ENCODE results near the gene THAP11. TPM values are rescaled to one million over a fixed set of nuclear protein-coding genes. Genes with fewer than 3 reads are reported as not detected.

THAP11 gene
- total and polyA plus RNA-seq, 7 experiments from 2014 or later, result 29.0 to 204 (median 58.0) TPM

Other genes starting within 250 kb of the THAP11 start
- 100 to 1,000 TPM; 140 to 245 (median 215) TPM for gene CARMIL2, start 197.2 kb upstream of the THAP11 start, total RNA-seq
- gene CARMIL2, start 197.2 kb upstream of the THAP11 start, polyA plus RNA-seq, result 10 to 100 TPM; 12.7 to 28.7 TPM
- 10 to 100 TPM; 29.3 to 44.1 (median 34.4) TPM for gene ACD, start 182.1 kb upstream of the THAP11 start, total RNA-seq
- 10 to 100 TPM; 25.4 to 33.2 TPM for gene ACD, start 182.1 kb upstream of the THAP11 start, polyA plus RNA-seq
- 10 to 100 TPM in 1 of 5 experiments, 1 to 10 TPM in 4; 4.5 to 11.2 (median 4.7) TPM for gene PARD6A, start 181.4 kb upstream of the THAP11 start, total RNA-seq
- 10 to 100 TPM in 1 of 2 donors, 1 to 10 TPM in 1; 9.3 to 15.1 TPM for gene PARD6A, start 181.4 kb upstream of the THAP11 start, polyA plus RNA-seq
- 1 to 10 TPM; 4.9 to 8.3 (median 7.8) TPM for gene ENKD1, start 175.6 kb upstream of the THAP11 start, total RNA-seq
- gene ENKD1, start 175.6 kb upstream of the THAP11 start, polyA plus RNA-seq, result 1 to 10 TPM; 1.1 to 2.5 TPM
- 1 to 10 TPM; 4.3 to 6.4 (median 4.7) TPM for gene C16orf86, start 175.5 kb upstream of the THAP11 start, total RNA-seq
- 1 to 10 TPM; 3.5 to 5.7 TPM for gene C16orf86, start 175.5 kb upstream of the THAP11 start, polyA plus RNA-seq
- gene GFOD2, start 123.0 kb upstream of the THAP11 start, total RNA-seq, result 10 to 100 TPM in 3 of 5 experiments, 1 to 10 TPM in 2; 6.3 to 13.4 (median 11.4) TPM
- gene GFOD2, start 123.0 kb upstream of the THAP11 start, polyA plus RNA-seq, result 10 to 100 TPM in 1 of 2 donors, 1 to 10 TPM in 1; 4.6 to 14.6 TPM
- gene RANBP10, start 35.8 kb upstream of the THAP11 start, total RNA-seq, result 10 to 100 TPM; 22.3 to 26.6 (median 24.7) TPM
- 10 to 100 TPM in 1 of 2 donors, 1 to 10 TPM in 1; 9.3 to 13.5 TPM for gene RANBP10, start 35.8 kb upstream of the THAP11 start, polyA plus RNA-seq
- 1 to 10 TPM in 1 of 5 experiments, under 1 TPM in 4; 0.24 to 1.1 (median 0.54) TPM for gene TSNAXIP1, start 35.4 kb upstream of the THAP11 start, total RNA-seq
- gene TSNAXIP1, start 35.4 kb upstream of the THAP11 start, polyA plus RNA-seq, result not detected
- 100 to 1,000 TPM in 1 of 5 experiments, 10 to 100 TPM in 4; 34.7 to 125 (median 40.4) TPM for gene NUTF2, start 4.6 kb downstream of the THAP11 start, total RNA-seq
- 100 to 1,000 TPM in 1 of 2 donors, 10 to 100 TPM in 1; 98.0 to 118 TPM for gene NUTF2, start 4.6 kb downstream of the THAP11 start, polyA plus RNA-seq
- 100 to 1,000 TPM in 3 of 5 experiments, 10 to 100 TPM in 2; 56.7 to 128 (median 100) TPM for gene CENPT, start 5.4 kb downstream of the THAP11 start, total RNA-seq
- gene CENPT, start 5.4 kb downstream of the THAP11 start, polyA plus RNA-seq, result 10 to 100 TPM; 11.8 to 22.7 TPM
- gene EDC4, start 30.7 kb downstream of the THAP11 start, total RNA-seq, result 100 to 1,000 TPM; 103 to 166 (median 122) TPM
- 10 to 100 TPM; 34.8 to 52.4 TPM for gene EDC4, start 30.7 kb downstream of the THAP11 start, polyA plus RNA-seq
- gene NRN1L, start 42.6 kb downstream of the THAP11 start, total RNA-seq, result 1 to 10 TPM; 1.1 to 6.4 (median 3.2) TPM
- not detected for gene NRN1L, start 42.6 kb downstream of the THAP11 start, polyA plus RNA-seq
- gene PSKH1, start 50.9 kb downstream of the THAP11 start, total RNA-seq, result 10 to 100 TPM; 18.0 to 28.5 (median 23.3) TPM
- gene PSKH1, start 50.9 kb downstream of the THAP11 start, polyA plus RNA-seq, result 10 to 100 TPM; 20.7 to 34.0 TPM
- 10 to 100 TPM in 2 of 5 experiments, 1 to 10 TPM in 3; 7.9 to 15.1 (median 9.3) TPM for gene CTRL, start 89.5 kb downstream of the THAP11 start, total RNA-seq
- 1 to 10 TPM; 1.3 to 2.5 TPM for gene CTRL, start 89.5 kb downstream of the THAP11 start, polyA plus RNA-seq
- gene PSMB10, start 94.5 kb downstream of the THAP11 start, total RNA-seq, result 100 to 1,000 TPM; 101 to 370 (median 142) TPM
- gene PSMB10, start 94.5 kb downstream of the THAP11 start, polyA plus RNA-seq, result 100 to 1,000 TPM; 522 to 542 TPM
- 10 to 100 TPM in 4 of 5 experiments, 1 to 10 TPM in 1; 9.4 to 23.6 (median 19.6) TPM for gene LCAT, start 101.8 kb downstream of the THAP11 start, total RNA-seq
- gene LCAT, start 101.8 kb downstream of the THAP11 start, polyA plus RNA-seq, result 1 to 10 TPM in 1 of 2 donors, under 1 TPM in 1; 0.33 to 1.5 TPM
- 10 to 100 TPM; 22.8 to 44.4 (median 31.3) TPM for gene SLC12A4, start 126.3 kb downstream of the THAP11 start, total RNA-seq
- gene SLC12A4, start 126.3 kb downstream of the THAP11 start, polyA plus RNA-seq, result 1 to 10 TPM; 3.8 to 8.0 TPM
- 1 to 10 TPM in 4 of 5 experiments, under 1 TPM in 1; 0.10 to 2.3 (median 1.6) TPM for gene DPEP3, start 138.2 kb downstream of the THAP11 start, total RNA-seq
- under 1 TPM; 0.37 to 0.44 TPM for gene DPEP3, start 138.2 kb downstream of the THAP11 start, polyA plus RNA-seq
- gene DPEP2, start 157.2 kb downstream of the THAP11 start, total RNA-seq, result 100 to 1,000 TPM in 2 of 5 experiments, 10 to 100 TPM in 3; 26.7 to 159 (median 85.1) TPM
- 10 to 100 TPM; 54.3 to 57.7 TPM for gene DPEP2, start 157.2 kb downstream of the THAP11 start, polyA plus RNA-seq
- not detected for gene DPEP2NB, start 173.6 kb downstream of the THAP11 start, total RNA-seq
- not detected for gene DPEP2NB, start 173.6 kb downstream of the THAP11 start, polyA plus RNA-seq
- gene DDX28, start 180.9 kb downstream of the THAP11 start, total RNA-seq, result 10 to 100 TPM; 15.5 to 19.9 (median 19.1) TPM
- gene DDX28, start 180.9 kb downstream of the THAP11 start, polyA plus RNA-seq, result 10 to 100 TPM; 52.1 to 67.7 TPM
- 10 to 100 TPM; 13.6 to 25.9 (median 18.3) TPM for gene DUS2, start 181.0 kb downstream of the THAP11 start, total RNA-seq
- 10 to 100 TPM in 1 of 2 donors, 1 to 10 TPM in 1; 8.7 to 13.7 TPM for gene DUS2, start 181.0 kb downstream of the THAP11 start, polyA plus RNA-seq
- 100 to 1,000 TPM; 120 to 151 (median 147) TPM for gene NFATC3, start 243.1 kb downstream of the THAP11 start, total RNA-seq
- gene NFATC3, start 243.1 kb downstream of the THAP11 start, polyA plus RNA-seq, result 100 to 1,000 TPM in 1 of 2 donors, 10 to 100 TPM in 1; 75.8 to 109 TPM